ENCODE data around the gene IGFBP5.

DNA sequence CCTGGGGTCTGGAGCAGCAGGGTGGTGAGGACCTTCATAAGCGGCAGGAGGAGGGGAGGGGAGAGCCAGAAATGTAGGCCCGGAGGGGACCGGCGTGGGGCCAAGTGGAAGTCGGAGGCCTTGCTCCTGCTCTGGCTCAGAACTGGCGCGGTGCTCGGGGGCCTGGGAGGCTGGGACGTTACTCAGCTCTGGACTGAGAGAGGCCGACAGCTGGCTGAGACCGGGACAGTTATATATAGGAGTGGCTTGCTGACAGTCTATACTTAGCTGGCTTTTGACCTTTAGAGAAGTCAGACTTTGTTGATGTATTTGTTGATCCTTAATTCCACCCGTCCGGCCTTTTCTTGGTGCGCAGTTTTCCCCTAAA is 15.7 kb downstream of the IGFBP5 start:
- TF ChIP-seq CTCF (IDR thresholded peaks at IDR 0.05; ENCODE audit: low read depth, low read length, missing input control) = no peak
- no peak for TF ChIP-seq REST (IDR thresholded peaks at IDR 0.05)
- TF ChIP-seq FOXA1 (IDR thresholded peaks at IDR 0.05) = no peak
- no peak for TF ChIP-seq SP1 (IDR thresholded peaks at IDR 0.05)
- TF ChIP-seq, protein P1, sequence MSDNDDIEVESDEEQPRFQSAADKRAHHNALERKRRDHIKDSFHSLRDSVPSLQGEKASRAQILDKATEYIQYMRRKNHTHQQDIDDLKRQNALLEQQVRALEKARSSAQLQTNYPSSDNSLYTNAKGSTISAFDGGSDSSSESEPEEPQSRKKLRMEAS (IDR thresholded peaks at IDR 0.05) = no peak
- no peak for TF ChIP-seq YY1 (IDR thresholded peaks at IDR 0.05)
- no peak for TF ChIP-seq GABPA (IDR thresholded peaks at IDR 0.05 in 1 of 2, conservative IDR thresholded peaks at IDR 0.05 in 1 of 2)
- TF ChIP-seq ATF3 (IDR thresholded peaks at IDR 0.05) = no peak
- TF ChIP-seq EGR1 (IDR thresholded peaks at IDR 0.05; ENCODE audit: low read depth in 2 of 2) = no peak
- TF ChIP-seq JUND (IDR thresholded peaks at IDR 0.05) = no peak
- TF ChIP-seq TAF1 (conservative IDR thresholded peaks at IDR 0.05) = no peak
- TF ChIP-seq RAD21 (IDR thresholded peaks at IDR 0.05) = no peak
- TF ChIP-seq, protein P2, sequence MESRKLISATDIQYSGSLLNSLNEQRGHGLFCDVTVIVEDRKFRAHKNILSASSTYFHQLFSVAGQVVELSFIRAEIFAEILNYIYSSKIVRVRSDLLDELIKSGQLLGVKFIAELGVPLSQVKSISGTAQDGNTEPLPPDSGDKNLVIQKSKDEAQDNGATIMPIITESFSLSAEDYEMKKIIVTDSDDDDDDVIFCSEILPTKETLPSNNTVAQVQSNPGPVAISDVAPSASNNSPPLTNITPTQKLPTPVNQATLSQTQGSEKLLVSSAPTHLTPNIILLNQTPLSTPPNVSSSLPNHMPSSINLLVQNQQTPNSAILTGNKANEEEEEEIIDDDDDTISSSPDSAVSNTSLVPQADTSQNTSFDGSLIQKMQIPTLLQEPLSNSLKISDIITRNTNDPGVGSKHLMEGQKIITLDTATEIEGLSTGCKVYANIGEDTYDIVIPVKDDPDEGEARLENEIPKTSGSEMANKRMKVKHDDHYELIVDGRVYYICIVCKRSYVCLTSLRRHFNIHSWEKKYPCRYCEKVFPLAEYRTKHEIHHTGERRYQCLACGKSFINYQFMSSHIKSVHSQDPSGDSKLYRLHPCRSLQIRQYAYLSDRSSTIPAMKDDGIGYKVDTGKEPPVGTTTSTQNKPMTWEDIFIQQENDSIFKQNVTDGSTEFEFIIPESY (IDR thresholded peaks at IDR 0.05) = no peak
